ENCODE results near the gene TAL1. TPM values are rescaled to one million over a fixed set of nuclear protein-coding genes. Genes with fewer than 3 reads are reported as not detected.

The TAL1 gene
- polyA plus RNA-seq, 1 experiment = not detected

DNA sequence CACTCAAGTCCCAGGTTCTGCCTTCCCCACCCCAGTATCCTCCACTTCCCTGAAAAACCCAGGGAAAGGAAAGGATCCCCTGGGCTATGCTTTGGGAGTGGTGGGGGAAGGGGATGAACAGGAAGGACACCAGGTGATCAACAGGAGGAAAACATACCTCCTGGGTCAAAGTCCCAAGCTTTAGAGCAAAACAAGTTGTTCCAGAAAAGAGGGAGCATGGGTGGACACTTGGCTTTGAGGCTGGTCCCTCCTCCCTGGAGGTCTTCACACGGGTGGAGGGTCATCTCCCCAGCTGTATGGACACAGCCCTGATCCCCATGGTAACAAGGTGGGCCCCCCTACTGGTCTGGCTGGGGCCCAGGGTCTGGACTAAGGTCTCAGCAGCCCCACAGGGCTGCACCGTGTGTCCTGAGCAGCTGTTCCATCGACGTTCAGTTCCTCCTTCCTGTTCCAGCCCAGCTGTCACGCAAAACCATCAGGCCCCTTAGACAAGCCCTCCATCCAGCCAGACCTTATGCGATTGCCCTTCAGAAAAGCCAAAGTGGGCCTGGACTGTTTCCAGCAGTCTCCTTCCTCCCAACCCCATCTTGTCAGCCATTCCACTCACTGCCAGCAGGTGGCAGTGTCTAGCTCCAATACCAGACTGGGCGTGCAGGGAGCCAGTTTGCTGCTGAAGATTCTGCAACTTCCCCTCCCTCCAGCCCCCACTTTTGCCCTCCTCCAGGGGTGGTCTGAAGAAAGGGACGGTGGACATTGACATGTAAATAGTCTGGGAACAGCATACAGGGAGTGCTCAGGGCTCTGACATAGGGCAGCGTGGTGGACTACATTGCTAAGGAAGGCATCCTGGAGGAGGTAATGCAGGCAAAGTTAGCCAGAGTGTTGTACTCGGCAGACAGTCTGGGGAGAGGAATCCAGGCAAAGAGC is 39.3 kb downstream of the TAL1 start:
- DNase-seq (ENCODE audit: low read depth, low spot score) = peak; percentile 32
- TF ChIP-seq, protein P1, sequence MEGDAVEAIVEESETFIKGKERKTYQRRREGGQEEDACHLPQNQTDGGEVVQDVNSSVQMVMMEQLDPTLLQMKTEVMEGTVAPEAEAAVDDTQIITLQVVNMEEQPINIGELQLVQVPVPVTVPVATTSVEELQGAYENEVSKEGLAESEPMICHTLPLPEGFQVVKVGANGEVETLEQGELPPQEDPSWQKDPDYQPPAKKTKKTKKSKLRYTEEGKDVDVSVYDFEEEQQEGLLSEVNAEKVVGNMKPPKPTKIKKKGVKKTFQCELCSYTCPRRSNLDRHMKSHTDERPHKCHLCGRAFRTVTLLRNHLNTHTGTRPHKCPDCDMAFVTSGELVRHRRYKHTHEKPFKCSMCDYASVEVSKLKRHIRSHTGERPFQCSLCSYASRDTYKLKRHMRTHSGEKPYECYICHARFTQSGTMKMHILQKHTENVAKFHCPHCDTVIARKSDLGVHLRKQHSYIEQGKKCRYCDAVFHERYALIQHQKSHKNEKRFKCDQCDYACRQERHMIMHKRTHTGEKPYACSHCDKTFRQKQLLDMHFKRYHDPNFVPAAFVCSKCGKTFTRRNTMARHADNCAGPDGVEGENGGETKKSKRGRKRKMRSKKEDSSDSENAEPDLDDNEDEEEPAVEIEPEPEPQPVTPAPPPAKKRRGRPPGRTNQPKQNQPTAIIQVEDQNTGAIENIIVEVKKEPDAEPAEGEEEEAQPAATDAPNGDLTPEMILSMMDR (IDR thresholded peaks at IDR 0.05; ENCODE audit: low read depth, low read length) = peak; percentile 96
- ChIA-PET POLR2A (no interaction called here), CTCF (interaction anchor here (0.5 to 6.1 kb wide), 46 partner anchors 9 to 684 kb away, joined by 3 to 127 read pairs (median 4); partner anchors contain the start of genes CMPK1, FOXD2 and STIL)
- H3K27me3 ChIP-seq (ENCODE audit: control insufficient read depth, insufficient read depth, low read length) = peaks cover 7% of the 10 kb centered on the region
- H3K4me3 ChIP-seq (ENCODE audit: low read depth, low read length) = no peak overlapping the region
- H3K9me3 ChIP-seq (ENCODE audit: control insufficient read depth, insufficient read depth, low read length) = no peaks in the 10 kb centered on the region
- no peak overlapping the region for H3K27ac ChIP-seq (ENCODE audit: low read depth, low read length)

DNA sequence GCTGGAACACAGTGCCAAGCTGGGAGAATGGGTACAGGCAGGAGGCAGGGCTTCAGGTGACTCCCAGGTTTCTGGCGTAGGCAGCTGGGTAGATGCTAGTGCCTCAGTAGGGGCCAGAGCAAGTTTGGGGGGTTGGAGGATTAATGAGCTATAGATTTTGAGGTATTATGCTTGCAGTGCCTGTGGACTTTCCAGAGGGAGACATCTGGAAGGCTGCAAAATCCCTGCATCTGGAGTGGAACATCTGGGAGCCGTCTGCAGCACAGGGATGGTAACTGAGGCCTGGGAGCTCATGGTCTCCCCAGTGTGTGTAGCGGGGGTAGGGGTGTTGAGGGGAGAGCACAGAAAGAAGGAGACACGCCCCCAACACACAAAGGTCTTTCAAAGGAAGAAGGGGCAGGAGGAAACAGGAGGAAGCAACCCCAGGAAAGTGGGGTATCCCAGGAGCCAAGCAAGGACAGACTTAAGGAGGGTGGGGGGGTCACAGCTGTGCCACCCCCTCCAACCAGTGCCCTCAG is 40.0 kb downstream of the TAL1 start:
- CTCF ChIA-PET = interaction anchor here (0.5 to 6.1 kb wide), 25 partner anchors 8 to 685 kb away, joined by 3 to 127 read pairs (median 6); partner anchors contain the start of genes CMPK1 and STIL
- no peaks in the 10 kb centered on the region for H3K9me3 ChIP-seq (ENCODE audit: control insufficient read depth, insufficient read depth, low read length)
- DNase-seq (ENCODE audit: low read depth, low spot score) = no peak
- no peak overlapping the region for H3K27ac ChIP-seq (ENCODE audit: low read depth, low read length)
- peaks cover 9% of the 10 kb centered on the region for H3K27me3 ChIP-seq (ENCODE audit: control insufficient read depth, insufficient read depth, low read length)
- TF ChIP-seq, protein P1 (IDR thresholded peaks at IDR 0.05; ENCODE audit: low read depth, low read length) = no peak
- POLR2A ChIA-PET = no interaction called here
- H3K4me3 ChIP-seq (ENCODE audit: low read depth, low read length) = no peak overlapping the region

DNA sequence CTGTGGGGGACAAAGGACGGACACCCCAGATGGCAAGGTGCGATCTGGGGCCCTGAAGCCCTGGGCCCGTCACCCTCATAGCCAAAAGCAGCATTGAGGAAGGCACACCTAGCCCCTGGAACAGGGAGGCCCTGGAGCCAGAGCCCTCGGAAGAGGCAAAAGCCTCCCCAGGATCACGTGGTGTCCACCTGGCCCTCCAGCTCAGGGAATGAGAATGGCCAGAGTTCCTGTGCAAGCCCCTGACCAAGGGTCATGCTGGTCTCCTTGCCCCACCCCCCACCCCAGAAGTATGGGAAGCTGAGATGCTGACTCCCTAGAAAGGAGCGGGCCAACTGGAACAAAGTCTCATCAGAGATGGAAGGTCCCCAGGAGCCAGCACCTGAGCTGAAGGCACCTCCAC is 41.2 kb downstream of the TAL1 start:
- ChIA-PET CTCF (interaction anchor here (0.6 to 4.2 kb wide), 7 partner anchors 12 to 608 kb away, joined by 3 to 52 read pairs (median 6); partner anchors contain the start of gene FOXD2), POLR2A (no interaction called here)
- H3K4me3 ChIP-seq (ENCODE audit: low read depth, low read length) = no peak overlapping the region
- TF ChIP-seq, protein P1 (IDR thresholded peaks at IDR 0.05; ENCODE audit: low read depth, low read length) = no peak
- H3K27me3 ChIP-seq (ENCODE audit: control insufficient read depth, insufficient read depth, low read length) = peaks cover 9% of the 10 kb centered on the region
- no peak overlapping the region for H3K27ac ChIP-seq (ENCODE audit: low read depth, low read length)
- no peaks in the 10 kb centered on the region for H3K9me3 ChIP-seq (ENCODE audit: control insufficient read depth, insufficient read depth, low read length)
- DNase-seq (ENCODE audit: low read depth, low spot score) = no peak

DNA sequence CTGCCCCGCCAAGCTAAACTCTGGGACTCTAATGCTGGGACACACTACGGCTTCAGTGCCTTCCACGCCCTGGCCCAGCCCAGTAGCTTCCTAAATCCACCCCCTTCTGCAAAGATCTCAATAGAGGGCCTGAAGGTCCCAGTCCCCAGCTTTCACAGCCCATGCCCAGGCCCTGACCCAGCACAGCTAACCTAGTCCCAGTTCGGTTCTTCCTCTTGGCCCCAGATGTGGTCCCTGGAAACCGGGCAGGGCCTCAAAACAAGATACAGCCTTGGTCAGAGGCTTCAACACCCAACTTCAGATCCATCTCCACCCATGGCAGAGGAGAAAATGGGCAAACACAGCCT is 41.5 kb downstream of the TAL1 start:
- CTCF ChIA-PET = interaction anchor here (0.6 to 4.2 kb wide), 9 partner anchors 12 to 609 kb away, joined by 3 to 52 read pairs (median 6); partner anchors contain the start of gene FOXD2
- POLR2A ChIA-PET = interaction anchor here (1.3 kb wide), 1 partner anchor 11 kb away, joined by 5 read pairs; no protein-coding TSS in a partner anchor
- no peak overlapping the region for H3K27ac ChIP-seq (ENCODE audit: low read depth, low read length)
- H3K27me3 ChIP-seq (ENCODE audit: control insufficient read depth, insufficient read depth, low read length) = peaks cover 9% of the 10 kb centered on the region
- H3K4me3 ChIP-seq (ENCODE audit: low read depth, low read length) = no peak overlapping the region
- no peak for DNase-seq (ENCODE audit: low read depth, low spot score)
- H3K9me3 ChIP-seq (ENCODE audit: control insufficient read depth, insufficient read depth, low read length) = no peaks in the 10 kb centered on the region
- TF ChIP-seq, protein P1 (IDR thresholded peaks at IDR 0.05; ENCODE audit: low read depth, low read length) = no peak
